DOHH2 (cell line): ENCODE data around the gene MGMT.
A peak's percentile ranks its signal among the peaks of the same experiment; 100 is the strongest.

ENCODE experiments used
- H3F3A ChIP-seq: fragments of 200-600 bp; sonication (generic), shearing (Covaris generic); 2 replicates; pipeline ENCODE4 v1.6.0; 2016; ENCODE audit warnings: antibody characterized with exemption, mild to moderate bottlenecking; ENCODE audit not compliant: control insufficient read depth, insufficient read depth
- H3K27ac ChIP-seq: fragments of 200-600 bp; sonication (generic); 2 replicates; pipeline ENCODE4 v1.5.1; 2014; ENCODE audit warnings: low read depth, mild to moderate bottlenecking, low read length, moderate library complexity
- H3K27me3 ChIP-seq: fragments of 200-600 bp; sonication (generic); 2 replicates; pipeline ENCODE4 v1.6.1; 2014; ENCODE audit warnings: mild to moderate bottlenecking, low read length, mixed read lengths; ENCODE audit not compliant: control insufficient read depth
- H3K36me3 ChIP-seq: fragments of 200-600 bp; sonication (generic); 2 replicates; pipeline ENCODE4 v1.6.1; 2014; ENCODE audit warnings: mild to moderate bottlenecking, low read length, moderate library complexity, mixed read lengths; ENCODE audit not compliant: control insufficient read depth
- H3K4me1 ChIP-seq: fragments of 200-600 bp; sonication (generic); 2 replicates; pipeline ENCODE4 v1.6.1; 2014; ENCODE audit warnings: mild to moderate bottlenecking, low read length, mixed read lengths; ENCODE audit not compliant: control insufficient read depth
- H3K4me2 ChIP-seq: fragments of 200-600 bp; sonication (generic); 2 replicates; pipeline ENCODE4 v1.6.0; 2014; ENCODE audit warnings: mild to moderate bottlenecking, low read length, moderate library complexity
- H3K4me3 ChIP-seq: fragments of 200-600 bp; sonication (generic); 2 replicates; pipeline ENCODE4 v1.5.1; 2014; ENCODE audit warnings: mild to moderate bottlenecking, low read length, mixed read lengths
- H3K79me2 ChIP-seq: fragments of 200-600 bp; sonication (generic); 2 replicates; pipeline ENCODE4 v1.6.1; 2014; ENCODE audit warnings: mild to moderate bottlenecking, low read length, mixed read lengths; ENCODE audit not compliant: control insufficient read depth
- H3K9me2 ChIP-seq: fragments of 200-600 bp; sonication (generic); replicated peaks from 2 replicates; pipeline ENCODE4 v1.6.1; 2014; ENCODE audit warnings: mild to moderate bottlenecking, low read length, mixed read lengths; ENCODE audit not compliant: control insufficient read depth
- H3K9me3 ChIP-seq: fragments of 200-600 bp; sonication (generic); 2 replicates; pipeline ENCODE4 v1.6.1; 2014; ENCODE audit warnings: antibody characterized with exemption, low read length, mixed read lengths; ENCODE audit not compliant: control insufficient read depth, insufficient read depth
- H4K20me1 ChIP-seq: fragments of 200-600 bp; sonication (generic); 2 replicates; pipeline ENCODE4 v1.6.0; 2014; ENCODE audit warnings: low read depth, mild to moderate bottlenecking, antibody characterized with exemption, low read length, moderate library complexity; ENCODE audit not compliant: control insufficient read depth, insufficient read depth
- EZH2phosphoT487 ChIP-seq: fragments of 200-600 bp; sonication (generic); IDR thresholded peaks from 2 replicates; pipeline ENCODE4 v1.6.1; 2017; ENCODE audit warnings: borderline replicate concordance, mild to moderate bottlenecking, antibody characterized with exemption, low read length, moderate library complexity, mixed read lengths
- TF ChIP-seq, protein P1 (sequence below): fragments of 200-600 bp; sonication (generic); IDR thresholded peaks from one replicate; pipeline ENCODE4 v1.5.1; 2014; ENCODE audit warnings: antibody characterized with exemption, mild to moderate bottlenecking, low read depth, low read length; ENCODE audit not compliant: poor library complexity, severe bottlenecking

Gene MGMT

DNA sequence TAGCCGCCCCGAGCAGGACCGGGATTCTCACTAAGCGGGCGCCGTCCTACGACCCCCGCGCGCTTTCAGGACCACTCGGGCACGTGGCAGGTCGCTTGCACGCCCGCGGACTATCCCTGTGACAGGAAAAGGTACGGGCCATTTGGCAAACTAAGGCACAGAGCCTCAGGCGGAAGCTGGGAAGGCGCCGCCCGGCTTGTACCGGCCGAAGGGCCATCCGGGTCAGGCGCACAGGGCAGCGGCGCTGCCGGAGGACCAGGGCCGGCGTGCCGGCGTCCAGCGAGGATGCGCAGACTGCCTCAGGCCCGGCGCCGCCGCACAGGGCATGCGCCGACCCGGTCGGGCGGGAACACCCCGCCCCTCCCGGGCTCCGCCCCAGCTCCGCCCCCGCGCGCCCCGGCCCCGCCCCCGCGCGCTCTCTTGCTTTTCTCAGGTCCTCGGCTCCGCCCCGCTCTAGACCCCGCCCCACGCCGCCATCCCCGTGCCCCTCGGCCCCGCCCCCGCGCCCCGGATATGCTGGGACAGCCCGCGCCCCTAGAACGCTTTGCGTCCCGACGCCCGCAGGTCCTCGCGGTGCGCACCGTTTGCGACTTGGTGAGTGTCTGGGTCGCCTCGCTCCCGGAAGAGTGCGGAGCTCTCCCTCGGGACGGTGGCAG is at the start of gene MGMT:
MGMT (plus strand) TSS at position 539 of the 656 bp plus-strand sequence.
- Histone ChIP-seq H3K79me2 (peaks cover 12% of the 10 kb centered on the region), H3K9me2 (no peaks in the 10 kb centered on the region), H3K4me3 (peak within 1 kb of the TSS; percentile 87), H3K4me2 (peak within 1 kb of the TSS; percentile 94), H3K36me3 (peaks cover 2% of the 10 kb centered on the region; the same call in 1 of the 2 replicates), H3K27ac (peak within 1 kb of the TSS; percentile 8; the same call in 1 of the 2 replicates), H3K9me3 (no peaks in the 10 kb centered on the region), H3K4me1 (peaks cover 18% of the 10 kb centered on the region), H3F3A (no peaks in the 10 kb centered on the region), H4K20me1 (no peaks in the 10 kb centered on the region), H3K27me3 (no peaks in the 10 kb centered on the region)
- TF ChIP-seq, protein P1, sequence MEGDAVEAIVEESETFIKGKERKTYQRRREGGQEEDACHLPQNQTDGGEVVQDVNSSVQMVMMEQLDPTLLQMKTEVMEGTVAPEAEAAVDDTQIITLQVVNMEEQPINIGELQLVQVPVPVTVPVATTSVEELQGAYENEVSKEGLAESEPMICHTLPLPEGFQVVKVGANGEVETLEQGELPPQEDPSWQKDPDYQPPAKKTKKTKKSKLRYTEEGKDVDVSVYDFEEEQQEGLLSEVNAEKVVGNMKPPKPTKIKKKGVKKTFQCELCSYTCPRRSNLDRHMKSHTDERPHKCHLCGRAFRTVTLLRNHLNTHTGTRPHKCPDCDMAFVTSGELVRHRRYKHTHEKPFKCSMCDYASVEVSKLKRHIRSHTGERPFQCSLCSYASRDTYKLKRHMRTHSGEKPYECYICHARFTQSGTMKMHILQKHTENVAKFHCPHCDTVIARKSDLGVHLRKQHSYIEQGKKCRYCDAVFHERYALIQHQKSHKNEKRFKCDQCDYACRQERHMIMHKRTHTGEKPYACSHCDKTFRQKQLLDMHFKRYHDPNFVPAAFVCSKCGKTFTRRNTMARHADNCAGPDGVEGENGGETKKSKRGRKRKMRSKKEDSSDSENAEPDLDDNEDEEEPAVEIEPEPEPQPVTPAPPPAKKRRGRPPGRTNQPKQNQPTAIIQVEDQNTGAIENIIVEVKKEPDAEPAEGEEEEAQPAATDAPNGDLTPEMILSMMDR: no peak

DNA sequence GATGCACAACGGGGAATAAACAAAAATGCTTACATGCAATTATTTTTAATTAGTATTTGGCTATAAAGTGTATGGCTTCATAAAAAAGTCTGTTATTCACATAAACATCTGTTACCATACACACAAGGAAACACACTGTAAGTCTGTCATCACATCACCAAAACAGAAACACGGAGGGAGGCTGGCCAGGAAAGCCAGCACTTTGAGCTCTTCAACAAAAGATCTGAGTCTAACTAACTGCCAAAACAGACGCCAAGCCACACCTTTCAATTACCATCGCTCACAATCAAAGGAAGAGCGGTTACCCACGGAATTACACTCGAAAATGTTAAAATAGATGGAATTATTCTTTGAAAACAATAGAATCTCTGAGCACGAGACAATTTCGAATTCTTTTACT is 49.2 kb upstream of the MGMT start:
- no peaks in the 10 kb centered on the region for H3K27me3 ChIP-seq
- no peak overlapping the region for H3K4me2 ChIP-seq
- no peak overlapping the region for H3K4me3 ChIP-seq
- no peaks in the 10 kb centered on the region for H3K9me2 ChIP-seq
- H3K9me3 ChIP-seq: no peaks in the 10 kb centered on the region
- H3K79me2 ChIP-seq: no peaks in the 10 kb centered on the region
- no peaks in the 10 kb centered on the region for H3K4me1 ChIP-seq
- no peak overlapping the region for H3K27ac ChIP-seq
- TF ChIP-seq EZH2phosphoT487: no peak
- TF ChIP-seq, protein P1: no peak
- no peaks in the 10 kb centered on the region for H4K20me1 ChIP-seq
- H3F3A ChIP-seq: no peaks in the 10 kb centered on the region
- H3K36me3 ChIP-seq: no peaks in the 10 kb centered on the region

DNA sequence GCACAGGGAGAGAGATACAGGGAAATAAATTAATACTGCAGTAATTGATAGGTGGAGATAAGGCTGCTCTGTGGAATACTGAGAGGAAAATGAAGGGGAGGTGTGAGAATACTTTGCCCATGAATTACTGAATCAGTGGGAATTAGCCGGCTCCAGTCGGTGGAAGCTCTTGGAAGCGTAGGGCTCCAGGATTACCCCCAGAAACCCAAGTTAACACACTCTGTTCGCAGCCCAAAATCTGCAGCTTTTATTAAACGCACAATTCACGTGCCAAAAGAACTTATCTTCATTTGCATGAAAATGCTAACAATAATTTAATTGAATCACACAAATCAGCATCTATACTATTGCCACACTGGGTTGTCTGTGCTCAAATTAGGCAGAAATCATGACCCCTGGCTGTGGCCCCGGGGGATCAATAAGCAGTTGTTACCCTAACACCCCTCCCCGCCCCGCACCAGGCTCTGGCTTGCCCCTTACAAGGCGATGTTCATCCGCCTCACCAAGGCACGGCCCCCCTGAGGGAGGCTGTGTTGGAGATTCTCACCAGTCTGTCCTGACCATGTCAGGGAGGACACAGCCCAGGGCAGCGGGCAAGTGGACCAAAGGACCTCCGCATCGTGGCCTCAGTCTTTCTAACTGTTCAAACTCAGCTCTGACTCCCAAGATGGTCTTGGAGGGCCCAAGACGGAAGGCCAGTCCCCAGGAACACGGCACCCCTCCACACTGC is 48.4 kb upstream of the MGMT start:
- TF ChIP-seq, protein P1: no peak
- TF ChIP-seq EZH2phosphoT487: no peak
- Histone ChIP-seq H3K9me2 (no peaks in the 10 kb centered on the region; the same call in 1 of the 2 replicates), H4K20me1 (no peaks in the 10 kb centered on the region), H3K4me3 (no peak overlapping the region), H3K4me2 (no peak overlapping the region), H3K79me2 (no peaks in the 10 kb centered on the region), H3K4me1 (no peaks in the 10 kb centered on the region), H3F3A (no peaks in the 10 kb centered on the region), H3K36me3 (no peaks in the 10 kb centered on the region), H3K27me3 (no peaks in the 10 kb centered on the region), H3K27ac (no peak overlapping the region), H3K9me3 (no peaks in the 10 kb centered on the region)
